IMR-90 (cell line): ENCODE results near the gene RAI14. TPM values are rescaled to one million over a fixed set of nuclear protein-coding genes. Genes with fewer than 3 reads are reported as not detected.

Experiments used
- ATAC-seq: fragments of 200-7000 bp; cut with Tn5 transposase; 2 replicates; pipeline ENCODE4 v1.9.1; 2020; ENCODE audit warnings: low read depth, mild to moderate bottlenecking, moderate library complexity
- BruUV-seq: library from RNA; stranded (reverse); fragments of 400-500 nt; replicated peaks from 2 replicates; lab custom pipeline; 2021; lab: Mats Ljungman, UMichigan
- CTCF ChIA-PET: fragments of 300-600 bp; formaldehyde crosslinking; extraction: SDS; loops from one replicate; lab custom pipeline; 2021; ENCODE audit warnings: antibody characterized with exemption; lab: Yijun Ruan, JAX
- POLR2A ChIA-PET: fragments of 300-600 bp; sonication (Branson Sonifier 250); formaldehyde crosslinking; loops from one replicate; lab custom pipeline; 2022; ENCODE audit warnings: antibody characterized with exemption; ENCODE audit not compliant: unreplicated experiment; lab: Charles Lee
- DNase-seq: peaks from one replicate; pipeline ENCODE4 v3.0.0; 2013
- H2AFZ ChIP-seq: replicated peaks from 2 replicates; pipeline ENCODE3; 2013; ENCODE audit warnings: low read length, mild to moderate bottlenecking; ENCODE audit not compliant: poor library complexity
- H2AK5ac ChIP-seq: 2 replicates; pipeline ENCODE4 v1.6.1; 2013; ENCODE audit warnings: low read depth, low read length, inconsistent platforms
- H2AK9ac ChIP-seq: replicated peaks from 2 replicates; pipeline ENCODE3; 2013; ENCODE audit warnings: mild to moderate bottlenecking, low read depth, low read length, moderate library complexity; ENCODE audit not compliant: poor library complexity
- H2BK120ac ChIP-seq: 2 replicates; pipeline ENCODE4 v1.6.1; 2013; ENCODE audit warnings: low read depth, low read length, inconsistent platforms
- H2BK15ac ChIP-seq: 3 replicates; pipeline ENCODE4 v1.6.1; 2013; ENCODE audit warnings: low read depth, low read length, inconsistent platforms
- H2BK20ac ChIP-seq: 2 replicates; pipeline ENCODE4 v1.6.1; 2013; ENCODE audit warnings: low read depth, mild to moderate bottlenecking, inconsistent platforms, low read length, moderate library complexity
- H2BK5ac ChIP-seq: 2 replicates; pipeline ENCODE4 v1.6.1; 2013; ENCODE audit warnings: mild to moderate bottlenecking, low read depth, low read length, inconsistent platforms; ENCODE audit not compliant: poor library complexity, severe bottlenecking
- H3K14ac ChIP-seq: replicated peaks from 2 replicates; pipeline ENCODE4 v1.6.1; 2013; ENCODE audit warnings: low read depth, low read length, inconsistent platforms
- H3K18ac ChIP-seq: 2 replicates; pipeline ENCODE4 v1.6.1; 2013; ENCODE audit warnings: low read depth, low read length, control low read depth
- H3K23ac ChIP-seq: 2 replicates; pipeline ENCODE4 v1.6.1; 2013; ENCODE audit warnings: low read depth, low read length, inconsistent platforms
- H3K27ac ChIP-seq: 2 replicates; pipeline ENCODE4 v1.5.1; 2013; ENCODE audit warnings: mild to moderate bottlenecking, control low read depth, low read length; ENCODE audit not compliant: insufficient read depth
- H3K27me3 ChIP-seq: 2 replicates; pipeline ENCODE4 v1.6.1; 2013; ENCODE audit warnings: low read length; ENCODE audit not compliant: control insufficient read depth, insufficient read depth
- H3K36me3 ChIP-seq: 2 replicates; pipeline ENCODE4 v1.6.1; 2013; ENCODE audit warnings: low read length, mixed read lengths; ENCODE audit not compliant: control insufficient read depth, insufficient read depth
- H3K4ac ChIP-seq: 2 replicates; pipeline ENCODE4 v1.6.1; 2013; ENCODE audit warnings: low read depth, low read length, inconsistent platforms
- H3K4me1 ChIP-seq: 2 replicates; pipeline ENCODE4 v1.6.1; 2013; ENCODE audit warnings: low read length, mixed read lengths; ENCODE audit not compliant: control insufficient read depth, insufficient read depth
- H3K4me2 ChIP-seq: 2 replicates; pipeline ENCODE4 v1.6.1; 2013; ENCODE audit warnings: low read depth, mild to moderate bottlenecking, control low read depth, low read length, moderate library complexity
- H3K4me3 ChIP-seq: 2 replicates; pipeline ENCODE4 v1.5.1; 2013; ENCODE audit warnings: low read depth, mild to moderate bottlenecking, control low read depth, low read length, moderate library complexity; ENCODE audit not compliant: insufficient read depth
- H3K56ac ChIP-seq: 2 replicates; pipeline ENCODE4 v1.6.1; 2013; ENCODE audit warnings: low read length, inconsistent platforms; ENCODE audit not compliant: insufficient read depth; ENCODE audit errors: extremely low read depth
- H3K79me1 ChIP-seq, 2 experiments: 2 replicates each; pipeline ENCODE4 v1.6.1; 2013; ENCODE audit warnings: low read length in 2 of 2, inconsistent platforms in 1 of 2, low read depth in 1 of 2
- H3K9ac ChIP-seq: 2 replicates; pipeline ENCODE4 v1.6.1; 2013; ENCODE audit warnings: low read depth, low read length, control low read depth
- H3K9me1 ChIP-seq: 2 replicates; pipeline ENCODE4 v1.6.1; 2013; ENCODE audit warnings: low read length, inconsistent platforms; ENCODE audit not compliant: insufficient read depth
- H3K9me3 ChIP-seq: 2 replicates; pipeline ENCODE4 v1.6.1; 2013; ENCODE audit warnings: low read length; ENCODE audit not compliant: control insufficient read depth, insufficient read depth
- H4K20me1 ChIP-seq: 2 replicates; pipeline ENCODE4 v1.6.1; 2013; ENCODE audit warnings: low read length, inconsistent platforms; ENCODE audit not compliant: insufficient read depth
- H4K5ac ChIP-seq: 2 replicates; pipeline ENCODE4 v1.6.1; 2013; ENCODE audit warnings: mild to moderate bottlenecking, low read depth, low read length, control low read depth
- H4K8ac ChIP-seq, 2 experiments: 2 replicates each; pipeline ENCODE4 v1.6.1; 2013; ENCODE audit warnings: low read depth in 2 of 2, low read length in 2 of 2, control low read depth in 1 of 2, inconsistent platforms in 1 of 2
- H4K91ac ChIP-seq: 2 replicates; pipeline ENCODE4 v1.6.1; 2013; ENCODE audit warnings: low read depth, low read length, inconsistent platforms; ENCODE audit not compliant: insufficient read depth
- BHLHE40 ChIP-seq: fragments of 150-350 bp; IDR thresholded peaks from 2 replicates; pipeline ENCODE4 v1.6.1; 2016; ENCODE audit warnings: mild to moderate bottlenecking, low read depth, low read length
- CHD1 ChIP-seq: IDR thresholded peaks from 2 replicates; pipeline ENCODE4 v1.6.1; 2012; ENCODE audit warnings: low read depth, low read length, improper control_type of control experiment
- FOS ChIP-seq: fragments of 150-350 bp; IDR thresholded peaks from 2 replicates; pipeline ENCODE4 v1.6.1; 2016; ENCODE audit warnings: low read depth, low read length
- MAFK ChIP-seq: IDR thresholded peaks from 2 replicates; pipeline ENCODE4 v1.6.1; 2012; ENCODE audit warnings: low read depth, low read length, improper control_type of control experiment
- MAZ ChIP-seq: IDR thresholded peaks from 2 replicates; pipeline ENCODE4 v1.6.1; 2012; ENCODE audit warnings: low read depth, mild to moderate bottlenecking, low read length, improper control_type of control experiment, moderate library complexity, borderline replicate concordance
- MXI1 ChIP-seq: IDR thresholded peaks from 2 replicates; pipeline ENCODE4 v1.6.1; 2012; ENCODE audit warnings: low read depth, mild to moderate bottlenecking, low read length, moderate library complexity, borderline replicate concordance
- NFE2L2 ChIP-seq: fragments of 150-350 bp; IDR thresholded peaks from 2 replicates; pipeline ENCODE4 v1.6.1; 2016; ENCODE audit warnings: low read depth, mild to moderate bottlenecking, low read length
- POLR2A ChIP-seq: IDR thresholded peaks from 2 replicates; pipeline ENCODE4 v1.6.1; 2012; ENCODE audit warnings: mild to moderate bottlenecking, low read depth, low read length
- RAD21 ChIP-seq: IDR thresholded peaks from 2 replicates; pipeline ENCODE4 v1.6.1; 2012; ENCODE audit warnings: low read length, improper control_type of control experiment
- RCOR1 ChIP-seq: IDR thresholded peaks from 2 replicates; pipeline ENCODE4 v1.6.1; 2012; ENCODE audit warnings: mild to moderate bottlenecking, low read length, improper control_type of control experiment; ENCODE audit not compliant: insufficient replicate concordance
- RFX5 ChIP-seq: IDR thresholded peaks from 2 replicates; pipeline ENCODE4 v1.8.0; 2012; ENCODE audit warnings: low read depth, mild to moderate bottlenecking, low read length, moderate library complexity
- SMC3 ChIP-seq: fragments of 150-350 bp; IDR thresholded peaks from 2 replicates; pipeline ENCODE4 v1.6.1; 2016; ENCODE audit warnings: low read depth, mild to moderate bottlenecking, antibody characterized with exemption, low read length, moderate library complexity
- WGBS, 2 experiments: methylation state at CpG; one replicate each; pipeline versions ENCODE4 v1.1.5 to v1.1.7; 2013; ENCODE audit warnings: missing lambda C conversion rate in 2 of 2; ENCODE audit not compliant: insufficient read length in 1 of 2; ENCODE audit errors: extremely low coverage in 2 of 2; 5-methylcytosine and 5-hydroxymethylcytosine counted together
- dilution Hi-C: fragments of 300-500 bp; cut with HindIII; formaldehyde crosslinking; loops from one replicate; pipeline ENCODE4 v1.14.3; 2018; ENCODE audit warnings: low sequenced_read_pairs; ENCODE audit not compliant: unreplicated experiment
- in situ Hi-C: fragments of 300-500 bp; cut with MboI; formaldehyde crosslinking; loops from 3 replicates; pipeline ENCODE4 v1.14.3; 2019; ENCODE audit warnings: low sequenced_read_pairs, inconsistent platforms, mixed read lengths
- intact Hi-C: fragments of 100-400 bp; cut with micrococcal nuclease; formaldehyde crosslinking; loops from 2 replicates; pipeline ENCODE4 v1.10.0; 2022
- polyA plus RNA-seq, 3 experiments: library from polyadenylated mRNA; depleted of rRNA; stranded (reverse); fragments of >200 nt; gene quantifications; 2 replicates each; pipeline ENCODE4 v1.2.3, GENCODE V29; 2012; ENCODE audit warnings: low replicate concordance in 1 of 3
- total RNA-seq: library from RNA; depleted of rRNA; stranded (reverse); fragments of >200 nt; gene quantifications from 2 replicates; pipeline ENCODE4 v1.2.3, GENCODE V29; 2012
- TF ChIP-seq, protein P1 (sequence below): fragments of 150-350 bp; IDR thresholded peaks from 2 replicates; pipeline ENCODE4 v1.6.1; 2017; ENCODE audit warnings: mild to moderate bottlenecking, antibody characterized with exemption, low read length, low read depth
- TF ChIP-seq, protein P2 (sequence below): conservative IDR thresholded peaks from 2 replicates; pipeline ENCODE4 v1.5.1; 2012; ENCODE audit warnings: mild to moderate bottlenecking, low read depth, low read length, improper control_type of control experiment

The RAI14 gene
- total and polyA plus RNA-seq, 2 of the 4 experiments (the other 2 are of a cell fraction): 221 to 267 TPM

DNA sequence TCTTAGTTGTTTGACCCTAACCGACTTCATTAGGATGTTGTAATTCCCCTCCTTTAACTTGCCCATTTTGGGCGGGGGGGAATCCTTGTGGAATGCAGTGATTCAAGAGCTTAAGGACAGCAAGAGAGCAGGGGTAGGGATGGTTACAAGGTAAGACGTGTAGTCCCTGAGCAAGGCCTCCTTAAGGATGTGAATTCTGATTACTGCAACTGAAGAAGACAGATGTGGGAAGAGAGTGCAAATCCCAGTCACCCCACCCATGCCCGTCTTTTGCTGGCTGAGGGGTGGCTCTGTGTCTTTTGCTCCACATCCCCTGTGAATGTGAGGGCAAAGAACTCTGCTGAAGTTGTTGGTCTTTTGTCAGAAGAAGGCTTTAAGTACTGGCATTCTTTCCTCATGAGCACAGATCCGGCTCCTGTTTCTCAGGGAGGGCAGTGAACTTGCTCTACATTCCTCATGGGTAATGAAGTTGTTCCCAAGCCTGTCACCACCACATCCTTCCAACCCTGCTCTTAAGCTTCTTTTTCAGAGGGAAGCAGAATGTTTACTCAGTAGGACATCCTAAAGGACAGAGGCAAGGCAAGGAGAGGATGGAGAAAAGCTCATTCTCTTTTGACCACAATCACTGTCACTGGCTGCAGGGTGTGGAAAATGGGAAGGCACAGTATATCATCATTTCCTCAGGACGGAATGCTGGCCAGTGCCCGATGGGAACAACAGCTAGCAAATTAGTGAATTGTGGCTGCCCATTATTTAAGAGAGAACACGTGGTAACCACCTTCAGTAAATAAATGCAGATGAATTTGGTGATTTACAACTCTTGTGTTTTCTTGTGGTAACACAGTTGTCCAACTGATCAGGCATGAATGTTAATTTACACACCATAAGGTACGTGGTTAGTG, 61.5 kb downstream of the RAI14 start:
- WGBS, 2 experiments: no CpG with 5 or more reads among the region's 9 CpGs
- intact Hi-C loops (loop anchor here (2.0 kb wide), 1 partner anchor 61 kb away; the partner anchor contains the start of gene RAI14), in situ Hi-C loops (no loop called here), dilution Hi-C loops (no loop called here)
- Histone ChIP-seq H4K20me1 (peaks cover 76% of the 10 kb centered on the region), H3K9ac (peak overlapping the region; percentile 33; the same call in 1 of the 2 replicates), H4K5ac (peak overlapping the region; percentile 60), H4K91ac (peak overlapping the region; percentile 68), H3K23ac (peak overlapping the region; percentile 75; the same call in 1 of the 2 replicates), H3K9me3 (no peaks in the 10 kb centered on the region), H3K4me3 (no peak overlapping the region), H2AK5ac (peak overlapping the region; percentile 53), H3K9me1 (peaks cover 24% of the 10 kb centered on the region), H3K4me1 (peaks cover 37% of the 10 kb centered on the region), H2BK15ac (peak overlapping the region; percentile 34; the same call in 1 of the 3 replicates), H2AFZ (no peak overlapping the region), H3K4ac (peak overlapping the region; percentile 72), H2BK20ac (peak overlapping the region; percentile 48), H4K8ac (peak overlapping the region; percentile 16 to 70; a peak in 3 of 4 replicates), H2AK9ac (peak overlapping the region; percentile 28), H3K79me1 (peaks cover 36 to 74% of the 10 kb centered on the region in 2 experiments), H3K14ac (peak overlapping the region; percentile 69), H3K27ac (peak overlapping the region; percentile 67), H3K27me3 (no peaks in the 10 kb centered on the region), H3K56ac (peak overlapping the region; percentile 79), H2BK120ac (peak overlapping the region; percentile 64), H2BK5ac (peak overlapping the region; percentile 84), H3K18ac (peak overlapping the region; percentile 79), H3K4me2 (peak overlapping the region; percentile 61), H3K36me3 (peaks cover 18% of the 10 kb centered on the region)
- no TSS peak for BruUV-seq
- ATAC-seq (peak; percentile 82), DNase-seq (peak; percentile 99)
- CTCF ChIA-PET: interaction anchor here (1.0 to 1.1 kb wide), 3 partner anchors 29 to 232 kb away, joined by 3 to 4 read pairs (median 3); no protein-coding TSS in a partner anchor
- POLR2A ChIA-PET: no interaction called here
- TF ChIP-seq, protein P1, sequence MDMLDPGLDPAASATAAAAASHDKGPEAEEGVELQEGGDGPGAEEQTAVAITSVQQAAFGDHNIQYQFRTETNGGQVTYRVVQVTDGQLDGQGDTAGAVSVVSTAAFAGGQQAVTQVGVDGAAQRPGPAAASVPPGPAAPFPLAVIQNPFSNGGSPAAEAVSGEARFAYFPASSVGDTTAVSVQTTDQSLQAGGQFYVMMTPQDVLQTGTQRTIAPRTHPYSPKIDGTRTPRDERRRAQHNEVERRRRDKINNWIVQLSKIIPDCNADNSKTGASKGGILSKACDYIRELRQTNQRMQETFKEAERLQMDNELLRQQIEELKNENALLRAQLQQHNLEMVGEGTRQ: no peak
- TF ChIP-seq BHLHE40: no peak
- TF ChIP-seq RAD21: no peak; the same call in none of the 2 replicates
- peak; percentile 5 for TF ChIP-seq MAFK
- TF ChIP-seq, protein P2, sequence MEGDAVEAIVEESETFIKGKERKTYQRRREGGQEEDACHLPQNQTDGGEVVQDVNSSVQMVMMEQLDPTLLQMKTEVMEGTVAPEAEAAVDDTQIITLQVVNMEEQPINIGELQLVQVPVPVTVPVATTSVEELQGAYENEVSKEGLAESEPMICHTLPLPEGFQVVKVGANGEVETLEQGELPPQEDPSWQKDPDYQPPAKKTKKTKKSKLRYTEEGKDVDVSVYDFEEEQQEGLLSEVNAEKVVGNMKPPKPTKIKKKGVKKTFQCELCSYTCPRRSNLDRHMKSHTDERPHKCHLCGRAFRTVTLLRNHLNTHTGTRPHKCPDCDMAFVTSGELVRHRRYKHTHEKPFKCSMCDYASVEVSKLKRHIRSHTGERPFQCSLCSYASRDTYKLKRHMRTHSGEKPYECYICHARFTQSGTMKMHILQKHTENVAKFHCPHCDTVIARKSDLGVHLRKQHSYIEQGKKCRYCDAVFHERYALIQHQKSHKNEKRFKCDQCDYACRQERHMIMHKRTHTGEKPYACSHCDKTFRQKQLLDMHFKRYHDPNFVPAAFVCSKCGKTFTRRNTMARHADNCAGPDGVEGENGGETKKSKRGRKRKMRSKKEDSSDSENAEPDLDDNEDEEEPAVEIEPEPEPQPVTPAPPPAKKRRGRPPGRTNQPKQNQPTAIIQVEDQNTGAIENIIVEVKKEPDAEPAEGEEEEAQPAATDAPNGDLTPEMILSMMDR: no peak
- no peak for TF ChIP-seq RFX5
- no peak for TF ChIP-seq NFE2L2
- peak; percentile 51 for TF ChIP-seq MAZ
- peak; percentile 61 for TF ChIP-seq RCOR1
- TF ChIP-seq CHD1: peak; percentile 6
- TF ChIP-seq MXI1: peak; percentile 52; the same call in 1 of the 2 replicates
- TF ChIP-seq SMC3: 0 out of 2 replicates have a peak, but pooled peaks have one; percentile 14
- peak; percentile 43; the same call in 1 of the 2 replicates for TF ChIP-seq POLR2A
- 0 out of 2 replicates have a peak, but pooled peaks have one; percentile 21 for TF ChIP-seq FOS
